Smooth muscle cell (in vitro differentiated cells): ENCODE results near the gene RBM20. TPM values are rescaled to one million over a fixed set of nuclear protein-coding genes. Genes with fewer than 3 reads are reported as not detected.

Experiments used
- DNase-seq: peaks from one replicate; lab custom pipeline; 2025; ENCODE audit not compliant: unreplicated experiment; lab: John Stamatoyannopoulos, UW
- H2AFZ ChIP-seq: fragments of 200-600 bp; sonication (generic); 2 replicates; pipeline ENCODE4 v1.6.0; 2016; ENCODE audit warnings: antibody characterized with exemption, low read depth, mild to moderate bottlenecking
- H3F3A ChIP-seq: fragments of 200-600 bp; sonication (generic); 2 replicates; pipeline ENCODE4 v1.6.0; 2017; ENCODE audit warnings: antibody characterized with exemption, low read depth
- H3K27ac ChIP-seq: fragments of 200-600 bp; sonication (generic); 2 replicates; pipeline ENCODE4 v1.5.1; 2016; ENCODE audit warnings: low read depth, mild to moderate bottlenecking
- H3K27me3 ChIP-seq: fragments of 200-600 bp; sonication (generic); 2 replicates; pipeline ENCODE4 v1.6.1; 2016; ENCODE audit warnings: low read depth, mild to moderate bottlenecking
- H3K36me3 ChIP-seq: fragments of 200-600 bp; sonication (generic); 2 replicates; pipeline ENCODE4 v1.5.1; 2016; ENCODE audit warnings: low read depth
- H3K4me1 ChIP-seq: fragments of 200-600 bp; sonication (generic); 2 replicates; pipeline ENCODE4 v1.5.1; 2016; ENCODE audit warnings: low read depth
- H3K4me2 ChIP-seq: fragments of 200-600 bp; sonication (generic); 2 replicates; pipeline ENCODE4 v1.6.0; 2016; ENCODE audit warnings: mild to moderate bottlenecking
- H3K4me3 ChIP-seq: fragments of 200-600 bp; sonication (generic); 2 replicates; pipeline ENCODE4 v1.5.1; 2016; ENCODE audit warnings: mild to moderate bottlenecking
- H3K79me2 ChIP-seq: fragments of 200-600 bp; sonication (generic); 2 replicates; pipeline ENCODE4 v1.6.0; 2016; ENCODE audit warnings: low read depth, mild to moderate bottlenecking
- H3K9ac ChIP-seq: fragments of 200-600 bp; sonication (generic); 2 replicates; pipeline ENCODE4 v1.6.0; 2016; ENCODE audit warnings: low read depth
- H3K9me3 ChIP-seq: fragments of 200-600 bp; sonication (generic); replicated peaks from 2 replicates; pipeline ENCODE4 v1.5.1; 2016; ENCODE audit warnings: low read depth
- H4K20me1 ChIP-seq: fragments of 200-600 bp; sonication (generic); 2 replicates; pipeline ENCODE4 v1.6.0; 2016; ENCODE audit warnings: low read depth
- WGBS: methylation state at CpG from one replicate; pipeline ENCODE4 v1.1.7; 2016; ENCODE audit warnings: low lambda C conversion rate; 5-methylcytosine and 5-hydroxymethylcytosine counted together
- polyA plus RNA-seq: library from polyadenylated mRNA; unstranded; fragments of >200 nt; fragmentation: Nextera tagmentation; extraction: Ambion mirVana; gene quantifications from 2 replicates; pipeline ENCODE4 v1.2.1, GENCODE V29; 2016
- total RNA-seq: library from RNA; depleted of rRNA; stranded (reverse); fragments of >200 nt; gene quantifications from 2 replicates; pipeline ENCODE4 v1.2.3, GENCODE V29; 2014
- TF ChIP-seq, protein P1 (sequence below): fragments of 200-600 bp; sonication (generic); IDR thresholded peaks from 2 replicates; pipeline ENCODE4 v1.5.1; 2017; ENCODE audit warnings: borderline replicate concordance, mild to moderate bottlenecking, antibody characterized with exemption; ENCODE audit not compliant: insufficient read depth, poor library complexity, severe bottlenecking

The RBM20 gene
- total and polyA plus RNA-seq, 2 experiments from 2014 or later = 0.09 TPM

DNA sequence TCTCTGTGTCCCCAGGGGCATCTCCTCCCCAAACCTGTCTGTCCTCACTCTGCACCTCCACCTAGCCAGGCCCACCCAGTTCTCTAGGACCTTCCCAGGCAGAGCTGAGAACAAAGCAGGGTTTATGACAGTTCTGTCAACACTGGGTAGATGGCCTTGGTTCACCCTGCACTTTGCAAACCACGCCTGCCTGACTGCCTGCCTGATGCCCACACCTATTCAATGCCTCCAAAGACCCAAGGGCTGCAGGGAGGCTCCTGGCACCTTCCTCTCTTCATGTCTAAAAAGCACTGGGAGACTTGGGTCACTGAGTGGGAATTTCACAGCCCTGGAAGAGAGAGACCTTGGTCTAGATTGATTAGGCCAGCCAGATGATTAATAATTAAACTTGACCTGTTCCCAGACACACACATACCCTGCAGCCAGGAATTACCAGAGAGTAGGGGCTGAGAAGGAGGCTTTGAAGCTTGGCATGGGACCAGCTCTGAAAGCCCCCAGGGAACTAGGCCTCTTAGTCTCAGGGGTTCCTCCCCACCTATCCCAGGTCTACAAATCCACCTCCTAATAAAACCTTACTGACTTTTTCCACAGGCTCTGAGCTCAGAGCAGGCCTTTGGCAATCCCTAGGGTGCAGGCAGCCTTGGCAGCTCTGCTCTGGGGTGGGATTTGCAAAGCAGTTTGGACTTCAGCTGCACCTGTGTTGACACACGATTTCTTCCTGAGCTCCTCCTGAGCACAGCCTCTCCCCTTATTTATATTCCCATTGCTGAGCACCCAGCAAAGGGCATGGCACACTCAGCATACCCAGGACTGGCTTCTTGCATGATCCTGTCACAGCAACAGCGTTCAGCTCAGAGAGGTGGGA is 201.9 kb downstream of the RBM20 start:
- WGBS = 97% methylated on average over 3 of the region's 3 CpGs
- no peaks in the 10 kb centered on the region for H3F3A ChIP-seq
- H3K79me2 ChIP-seq = no peaks in the 10 kb centered on the region
- H3K4me1 ChIP-seq = peaks cover under 1% of the 10 kb centered on the region
- TF ChIP-seq, protein P1, sequence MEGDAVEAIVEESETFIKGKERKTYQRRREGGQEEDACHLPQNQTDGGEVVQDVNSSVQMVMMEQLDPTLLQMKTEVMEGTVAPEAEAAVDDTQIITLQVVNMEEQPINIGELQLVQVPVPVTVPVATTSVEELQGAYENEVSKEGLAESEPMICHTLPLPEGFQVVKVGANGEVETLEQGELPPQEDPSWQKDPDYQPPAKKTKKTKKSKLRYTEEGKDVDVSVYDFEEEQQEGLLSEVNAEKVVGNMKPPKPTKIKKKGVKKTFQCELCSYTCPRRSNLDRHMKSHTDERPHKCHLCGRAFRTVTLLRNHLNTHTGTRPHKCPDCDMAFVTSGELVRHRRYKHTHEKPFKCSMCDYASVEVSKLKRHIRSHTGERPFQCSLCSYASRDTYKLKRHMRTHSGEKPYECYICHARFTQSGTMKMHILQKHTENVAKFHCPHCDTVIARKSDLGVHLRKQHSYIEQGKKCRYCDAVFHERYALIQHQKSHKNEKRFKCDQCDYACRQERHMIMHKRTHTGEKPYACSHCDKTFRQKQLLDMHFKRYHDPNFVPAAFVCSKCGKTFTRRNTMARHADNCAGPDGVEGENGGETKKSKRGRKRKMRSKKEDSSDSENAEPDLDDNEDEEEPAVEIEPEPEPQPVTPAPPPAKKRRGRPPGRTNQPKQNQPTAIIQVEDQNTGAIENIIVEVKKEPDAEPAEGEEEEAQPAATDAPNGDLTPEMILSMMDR = no peak
- no peaks in the 10 kb centered on the region for H3K27me3 ChIP-seq
- no peak overlapping the region for H3K9ac ChIP-seq
- H3K4me2 ChIP-seq = no peak overlapping the region
- no peak for DNase-seq
- H3K4me3 ChIP-seq = no peak overlapping the region
- no peak overlapping the region for H3K27ac ChIP-seq
- H3K9me3 ChIP-seq = no peaks in the 10 kb centered on the region
- H2AFZ ChIP-seq = no peak overlapping the region
- H4K20me1 ChIP-seq = no peaks in the 10 kb centered on the region
- H3K36me3 ChIP-seq = no peaks in the 10 kb centered on the region

- no peaks in the 10 kb centered on the region for H3F3A ChIP-seq
- H3K9ac ChIP-seq = no peak overlapping the region
- TF ChIP-seq, protein P1 = no peak
- H4K20me1 ChIP-seq = no peaks in the 10 kb centered on the region
- no peaks in the 10 kb centered on the region for H3K36me3 ChIP-seq
- no peak overlapping the region for H2AFZ ChIP-seq
- no peaks in the 10 kb centered on the region for H3K79me2 ChIP-seq
- no peak for DNase-seq
- 83% methylated on average over 6 of the region's 6 CpGs for WGBS
- no peaks in the 10 kb centered on the region for H3K27me3 ChIP-seq
- no peak overlapping the region for H3K27ac ChIP-seq
- no peak overlapping the region for H3K4me2 ChIP-seq
- no peak overlapping the region for H3K4me3 ChIP-seq
- peaks cover 8% of the 10 kb centered on the region for H3K4me1 ChIP-seq
- no peaks in the 10 kb centered on the region for H3K9me3 ChIP-seq
These were observed 203.2 kb downstream of the RBM20 start for GRCh38 chr10:110847374-110847773.

DNA sequence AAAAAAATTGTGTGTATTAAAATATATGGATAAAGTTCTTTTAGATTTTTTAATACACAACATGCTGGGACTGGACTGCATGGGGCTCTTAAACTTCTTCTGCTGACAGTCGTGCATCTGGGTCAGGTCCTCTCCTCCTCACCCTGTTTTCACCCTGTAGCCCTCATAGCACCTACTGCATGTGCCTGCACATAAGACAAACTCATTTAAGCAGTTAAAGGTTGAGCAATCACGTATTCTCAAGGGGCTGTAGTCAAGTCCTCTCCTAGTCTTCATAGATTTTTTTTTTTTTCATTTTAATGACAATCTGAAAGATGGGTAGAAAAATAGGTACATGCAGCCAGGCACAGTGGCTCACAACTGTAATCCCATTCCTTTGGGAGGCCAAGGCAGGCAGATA is 204.0 kb downstream of the RBM20 start:
- Histone ChIP-seq H3K9ac (no peak overlapping the region), H3K27ac (no peak overlapping the region), H3K79me2 (no peaks in the 10 kb centered on the region), H3K4me1 (peaks cover 8% of the 10 kb centered on the region), H3K4me2 (no peak overlapping the region), H4K20me1 (no peaks in the 10 kb centered on the region), H2AFZ (no peak overlapping the region), H3K27me3 (no peaks in the 10 kb centered on the region), H3K9me3 (no peaks in the 10 kb centered on the region), H3K4me3 (no peak overlapping the region), H3K36me3 (no peaks in the 10 kb centered on the region), H3F3A (no peaks in the 10 kb centered on the region)
- WGBS = 87% methylated on average over 2 of the region's 2 CpGs
- DNase-seq = no peak
- TF ChIP-seq, protein P1 = no peak

DNA sequence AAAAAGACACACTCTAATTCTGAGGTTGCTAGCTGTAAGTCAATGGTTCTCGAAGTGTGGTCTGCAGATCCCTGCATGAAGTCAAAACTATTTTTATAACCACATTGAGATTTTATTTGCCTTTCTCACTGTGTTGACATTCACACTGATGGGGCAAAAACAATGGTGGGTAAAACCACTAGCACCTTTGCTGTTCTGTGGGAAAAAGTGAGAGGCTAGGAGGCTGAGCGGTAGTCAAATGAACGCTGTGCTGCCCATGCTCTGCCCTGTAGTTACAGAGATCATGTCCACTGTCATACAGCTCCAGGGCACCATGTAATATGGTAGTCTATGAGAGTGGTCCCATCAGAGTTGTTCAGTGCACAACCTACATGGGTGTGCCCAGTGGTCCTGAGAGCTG is 206.0 kb downstream of the RBM20 start:
- Histone ChIP-seq H3K27me3 (no peaks in the 10 kb centered on the region), H3F3A (no peaks in the 10 kb centered on the region), H3K9me3 (no peaks in the 10 kb centered on the region), H3K27ac (no peak overlapping the region), H3K4me2 (no peak overlapping the region), H3K4me1 (peaks cover 8% of the 10 kb centered on the region), H2AFZ (no peak overlapping the region), H3K36me3 (no peaks in the 10 kb centered on the region), H3K4me3 (no peak overlapping the region), H4K20me1 (no peaks in the 10 kb centered on the region), H3K9ac (no peak overlapping the region), H3K79me2 (no peaks in the 10 kb centered on the region)
- TF ChIP-seq, protein P1 = no peak
- DNase-seq = no peak
- WGBS = 96% methylated on average over 3 of the region's 3 CpGs
